ENCODE data around the gene DGKI. TPM values are rescaled to one million over a fixed set of nuclear protein-coding genes. Genes with fewer than 3 reads are reported as not detected.

Gene DGKI
- polyA plus RNA-seq, 4 donors, result 0.35 to 0.54 TPM; not detected in 2

DNA sequence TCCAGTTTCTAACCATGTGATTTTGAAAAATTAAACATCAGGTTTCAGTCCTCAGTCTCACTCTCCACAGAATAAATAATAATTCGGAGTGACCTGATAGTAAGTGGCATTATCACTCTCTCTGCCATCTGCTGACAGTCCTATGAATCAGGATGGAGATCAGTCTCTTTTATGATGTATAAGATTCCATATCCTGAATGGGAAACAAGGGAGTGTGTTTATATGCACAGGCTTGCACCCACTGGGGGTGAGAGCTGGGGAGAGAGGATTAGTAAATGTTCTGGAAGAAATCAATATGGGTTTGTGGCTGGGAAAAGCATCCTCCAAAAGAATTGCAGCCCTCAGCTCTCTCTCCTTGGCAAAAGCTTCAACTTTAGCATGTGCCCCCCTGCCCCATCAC, 45.3 kb downstream of the DGKI start:
- no peak overlapping the region for H3K27ac ChIP-seq (ENCODE audit: low read depth in 1 of 3, low read length in 2 of 3)
- no peaks in the 10 kb centered on the region for H3K9me3 ChIP-seq (ENCODE audit: control insufficient read depth in 2 of 2, insufficient read depth in 1 of 2, low read depth in 1 of 2, low read length in 1 of 2)
- FAIRE-seq (no peak), DNase-seq (no peak)
- peaks cover 0 to 2% (median 2%) of the 10 kb centered on the region in 3 donors for H3K27me3 ChIP-seq (ENCODE audit: control insufficient read depth in 3 of 3, insufficient read depth in 3 of 3, low read length in 3 of 3)
- WGBS, 3 donors, result 63 to 72% (median 65%) methylated on average over 1 of the region's 1 CpG
- H3K36me3 ChIP-seq (ENCODE audit: control insufficient read depth in 3 of 3, insufficient read depth in 2 of 3, low read depth in 1 of 3, low read length in 3 of 3), result no peaks in the 10 kb centered on the region
- no peak overlapping the region for H3K4me3 ChIP-seq (ENCODE audit: low read depth in 1 of 3, low read length in 3 of 3)
- no peaks in the 10 kb centered on the region for H3K4me1 ChIP-seq (ENCODE audit: control insufficient read depth in 3 of 3, insufficient read depth in 2 of 3, low read depth in 1 of 3, low read length in 2 of 3)

DNA sequence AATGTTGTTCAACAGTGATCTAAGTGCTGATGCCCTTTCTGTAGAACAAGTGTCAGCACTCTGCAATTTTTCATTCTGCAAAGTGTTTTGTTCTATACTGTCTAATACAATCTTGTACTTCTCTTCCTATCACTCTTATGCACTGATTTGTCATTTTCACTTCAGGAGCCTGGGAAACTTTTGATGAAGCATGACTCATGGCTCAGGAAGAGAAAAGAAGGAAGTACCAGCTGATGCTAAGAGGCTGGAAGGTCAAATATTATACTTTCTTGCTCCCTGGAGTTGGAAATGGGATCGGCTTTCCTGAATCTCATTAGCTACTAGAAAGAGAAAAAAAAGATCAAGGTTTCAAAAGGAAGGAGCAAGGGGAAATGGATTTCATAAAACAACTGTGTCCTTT, 45.8 kb downstream of the DGKI start:
- Histone ChIP-seq H3K9me3 (ENCODE audit: control insufficient read depth in 2 of 2, insufficient read depth in 1 of 2, low read depth in 1 of 2, low read length in 1 of 2) (peaks cover 0 to 3% of the 10 kb centered on the region in 2 donors), H3K4me3 (ENCODE audit: low read depth in 1 of 3, low read length in 3 of 3) (no peak overlapping the region), H3K36me3 (ENCODE audit: control insufficient read depth in 3 of 3, insufficient read depth in 2 of 3, low read depth in 1 of 3, low read length in 3 of 3) (no peaks in the 10 kb centered on the region), H3K4me1 (ENCODE audit: control insufficient read depth in 3 of 3, insufficient read depth in 2 of 3, low read depth in 1 of 3, low read length in 2 of 3) (no peaks in the 10 kb centered on the region), H3K27me3 (ENCODE audit: control insufficient read depth in 3 of 3, insufficient read depth in 3 of 3, low read length in 3 of 3) (peaks cover 0 to 2% (median 2%) of the 10 kb centered on the region in 3 donors), H3K27ac (ENCODE audit: low read depth in 1 of 3, low read length in 2 of 3) (no peak overlapping the region)
- 54 to 61% (median 60%) methylated on average over 1 of the region's 1 CpG for WGBS, 3 donors
- FAIRE-seq, result no peak
- DNase-seq, result no peak

DNA sequence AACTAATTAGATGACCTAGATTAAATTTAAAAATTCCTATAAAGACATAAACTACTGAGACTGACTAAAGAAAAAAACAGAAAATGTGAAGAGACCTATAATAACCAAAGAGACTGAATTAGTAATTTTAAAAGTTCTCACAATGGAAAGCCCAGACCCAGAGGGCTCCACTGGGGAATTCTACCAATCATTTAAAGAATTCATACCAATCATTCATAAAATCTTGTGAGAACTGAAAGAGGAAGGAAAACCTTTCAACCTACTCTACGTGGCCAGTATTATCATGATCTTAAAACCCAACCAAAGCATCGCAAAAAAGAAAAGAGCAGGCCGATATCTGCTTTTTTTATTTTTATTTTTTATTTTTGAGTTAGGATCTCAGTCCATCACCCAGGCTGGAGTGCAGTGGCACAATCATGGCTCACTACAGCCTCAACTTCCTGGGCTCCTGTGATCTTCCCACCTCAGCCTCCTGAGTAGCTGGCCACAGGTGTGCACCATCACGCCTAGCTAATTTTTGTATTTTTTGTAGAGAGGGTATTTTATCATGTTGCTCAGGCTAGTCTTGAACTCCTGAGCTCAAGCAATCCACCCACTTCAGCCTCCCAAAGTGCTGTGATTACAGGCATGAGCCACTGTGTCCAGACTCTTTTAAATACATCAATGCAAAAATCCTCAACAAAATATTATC, 48.6 kb downstream of the DGKI start:
- Histone ChIP-seq H3K4me1 (ENCODE audit: control insufficient read depth in 3 of 3, insufficient read depth in 2 of 3, low read depth in 1 of 3, low read length in 2 of 3) (no peaks in the 10 kb centered on the region), H3K9me3 (ENCODE audit: control insufficient read depth in 2 of 2, insufficient read depth in 1 of 2, low read depth in 1 of 2, low read length in 1 of 2) (peaks cover 0 to 3% of the 10 kb centered on the region in 2 donors), H3K27ac (ENCODE audit: low read depth in 1 of 3, low read length in 2 of 3) (no peak overlapping the region), H3K27me3 (ENCODE audit: control insufficient read depth in 3 of 3, insufficient read depth in 3 of 3, low read length in 3 of 3) (no peaks in the 10 kb centered on the region), H3K4me3 (ENCODE audit: low read depth in 1 of 3, low read length in 3 of 3) (no peak overlapping the region), H3K36me3 (ENCODE audit: control insufficient read depth in 3 of 3, insufficient read depth in 2 of 3, low read depth in 1 of 3, low read length in 3 of 3) (no peaks in the 10 kb centered on the region)
- no peak for FAIRE-seq
- DNase-seq, result no peak
- WGBS, 3 donors, result 79 to 82% (median 82%) methylated on average over 4 of the region's 4 CpGs

DNA sequence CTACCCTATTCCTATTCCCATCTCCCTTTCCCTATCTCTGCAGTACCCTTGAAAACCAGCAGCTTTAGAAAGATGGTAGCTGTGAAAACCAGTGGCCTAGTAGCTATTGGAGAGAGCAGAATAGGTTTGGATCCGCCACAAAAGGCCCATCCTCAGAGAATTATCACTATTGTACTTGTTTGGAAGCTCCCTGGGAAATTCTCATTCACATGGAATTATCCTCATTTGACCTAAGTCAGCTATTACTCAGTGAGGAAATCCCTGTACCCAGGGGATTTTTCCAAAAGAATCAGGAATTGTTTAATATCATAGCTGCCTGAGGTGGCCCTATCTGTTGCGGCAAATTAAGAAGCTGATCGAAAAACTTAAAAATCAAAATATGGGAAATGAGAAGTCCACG, 51.6 kb downstream of the DGKI start:
- WGBS, 3 donors, result 80 to 91% (median 80%) methylated on average over 4 of the region's 4 CpGs
- Histone ChIP-seq H3K4me1 (ENCODE audit: control insufficient read depth in 3 of 3, insufficient read depth in 2 of 3, low read depth in 1 of 3, low read length in 2 of 3) (no peaks in the 10 kb centered on the region), H3K9me3 (ENCODE audit: control insufficient read depth in 2 of 2, insufficient read depth in 1 of 2, low read depth in 1 of 2, low read length in 1 of 2) (peaks cover 0 to 3% of the 10 kb centered on the region in 2 donors), H3K36me3 (ENCODE audit: control insufficient read depth in 3 of 3, insufficient read depth in 2 of 3, low read depth in 1 of 3, low read length in 3 of 3) (no peaks in the 10 kb centered on the region), H3K27ac (ENCODE audit: low read depth in 1 of 3, low read length in 2 of 3) (no peak overlapping the region), H3K4me3 (ENCODE audit: low read depth in 1 of 3, low read length in 3 of 3) (no peak overlapping the region), H3K27me3 (ENCODE audit: control insufficient read depth in 3 of 3, insufficient read depth in 3 of 3, low read length in 3 of 3) (no peaks in the 10 kb centered on the region)
- no peak for DNase-seq
- no peak for FAIRE-seq

DNA sequence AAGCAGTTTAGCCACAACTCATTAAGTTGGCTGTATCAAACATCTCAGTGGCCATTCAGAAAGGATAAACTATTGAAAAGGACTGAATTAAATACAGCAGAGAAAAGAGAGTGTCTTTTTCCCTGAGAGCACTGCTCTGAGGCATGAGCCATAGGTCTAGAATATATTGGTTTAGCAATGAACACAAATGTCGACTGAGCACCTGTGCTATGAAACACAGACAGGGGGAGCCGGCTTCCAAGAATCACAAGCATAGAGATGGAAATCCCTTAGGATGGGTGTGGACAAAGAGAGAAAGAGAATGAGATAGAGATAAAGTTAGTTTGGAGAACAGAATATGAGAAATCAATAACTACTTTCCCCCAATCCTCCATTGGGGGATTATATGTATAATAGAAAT, 54.8 kb downstream of the DGKI start:
- FAIRE-seq, result no peak
- 33 to 75% (median 73%) methylated on average over 2 of the region's 2 CpGs for WGBS, 3 donors

DNA sequence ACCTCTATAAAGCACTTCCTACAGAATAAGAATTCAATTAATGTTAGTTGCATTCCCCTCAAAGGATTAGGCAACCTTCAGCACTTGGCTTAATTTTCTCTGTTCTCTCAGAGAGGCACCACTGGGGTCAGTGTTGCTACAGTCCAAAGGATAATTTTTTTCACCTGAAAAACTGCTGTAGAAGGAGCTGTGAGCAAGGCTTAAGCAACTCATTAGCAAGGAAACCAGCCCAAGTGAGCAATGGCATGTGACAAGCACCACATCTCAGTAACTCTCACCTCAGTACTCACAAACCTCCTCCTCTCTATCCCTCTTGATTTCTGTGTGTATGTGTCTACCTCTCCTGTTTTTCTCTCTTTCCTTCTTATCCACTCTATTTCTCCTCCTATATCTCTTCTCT, 55.9 kb downstream of the DGKI start:
- Histone ChIP-seq H3K9me3 (ENCODE audit: control insufficient read depth in 2 of 2, insufficient read depth in 1 of 2, low read depth in 1 of 2, low read length in 1 of 2) (no peaks in the 10 kb centered on the region), H3K27me3 (ENCODE audit: control insufficient read depth in 3 of 3, insufficient read depth in 3 of 3, low read length in 3 of 3) (no peaks in the 10 kb centered on the region), H3K27ac (ENCODE audit: low read depth in 1 of 3, low read length in 2 of 3) (no peak overlapping the region), H3K4me3 (ENCODE audit: low read depth in 1 of 3, low read length in 3 of 3) (no peak overlapping the region), H3K36me3 (ENCODE audit: control insufficient read depth in 3 of 3, insufficient read depth in 2 of 3, low read depth in 1 of 3, low read length in 3 of 3) (no peaks in the 10 kb centered on the region), H3K4me1 (ENCODE audit: control insufficient read depth in 3 of 3, insufficient read depth in 2 of 3, low read depth in 1 of 3, low read length in 2 of 3) (no peaks in the 10 kb centered on the region)
- FAIRE-seq (no peak), DNase-seq (no peak)

More for the DNA sequence above, 54.8 kb downstream of the DGKI start:
- Histone ChIP-seq H3K27ac (ENCODE audit: low read depth in 1 of 3, low read length in 2 of 3) (no peak overlapping the region), H3K36me3 (ENCODE audit: control insufficient read depth in 3 of 3, insufficient read depth in 2 of 3, low read depth in 1 of 3, low read length in 3 of 3) (no peaks in the 10 kb centered on the region), H3K4me3 (ENCODE audit: low read depth in 1 of 3, low read length in 3 of 3) (no peak overlapping the region), H3K27me3 (ENCODE audit: control insufficient read depth in 3 of 3, insufficient read depth in 3 of 3, low read length in 3 of 3) (no peaks in the 10 kb centered on the region), H3K4me1 (ENCODE audit: control insufficient read depth in 3 of 3, insufficient read depth in 2 of 3, low read depth in 1 of 3, low read length in 2 of 3) (no peaks in the 10 kb centered on the region), H3K9me3 (ENCODE audit: control insufficient read depth in 2 of 2, insufficient read depth in 1 of 2, low read depth in 1 of 2, low read length in 1 of 2) (peaks cover 0 to 3% of the 10 kb centered on the region in 2 donors)
- DNase-seq, result no peak

DNA sequence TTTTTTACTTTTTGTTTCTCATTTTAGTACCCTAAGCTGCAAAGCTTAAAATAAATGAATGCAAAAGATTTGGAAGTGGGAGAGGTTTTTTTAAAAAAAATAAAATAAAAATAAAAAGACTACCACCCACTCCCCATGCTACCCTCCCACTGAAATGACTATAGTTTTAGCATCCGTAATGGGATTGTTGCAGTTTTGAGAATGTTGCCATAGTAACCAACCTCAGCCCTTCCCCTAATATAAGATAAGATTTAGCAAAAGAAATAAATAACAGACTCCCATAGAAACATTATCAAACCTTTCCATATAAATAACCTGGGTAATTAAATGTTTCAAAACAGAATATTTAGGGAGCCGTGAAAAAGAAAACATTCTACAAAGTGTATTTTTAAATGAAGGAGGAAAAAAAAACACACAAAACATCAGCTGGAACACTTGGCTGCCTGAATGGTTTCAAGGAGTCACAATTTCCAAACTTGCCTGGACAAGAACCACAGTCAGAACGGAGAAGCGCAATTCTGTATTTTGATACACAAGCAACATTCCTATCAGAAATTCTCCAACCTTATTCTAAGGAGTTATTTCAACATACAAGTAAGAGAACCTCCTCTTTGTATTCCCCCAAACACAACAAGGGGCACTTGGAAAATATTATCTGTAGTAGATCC, 57.4 kb downstream of the DGKI start:
- H3K27ac ChIP-seq (ENCODE audit: low read depth in 1 of 3, low read length in 2 of 3), result no peak overlapping the region
- WGBS, 3 donors, result 72 to 86% (median 86%) methylated on average over 4 of the region's 4 CpGs
- H3K36me3 ChIP-seq (ENCODE audit: control insufficient read depth in 3 of 3, insufficient read depth in 2 of 3, low read depth in 1 of 3, low read length in 3 of 3), result no peaks in the 10 kb centered on the region
- no peaks in the 10 kb centered on the region for H3K27me3 ChIP-seq (ENCODE audit: control insufficient read depth in 3 of 3, insufficient read depth in 3 of 3, low read length in 3 of 3)
- DNase-seq, result no peak
- no peaks in the 10 kb centered on the region for H3K9me3 ChIP-seq (ENCODE audit: control insufficient read depth in 2 of 2, insufficient read depth in 1 of 2, low read depth in 1 of 2, low read length in 1 of 2)
- H3K4me1 ChIP-seq (ENCODE audit: control insufficient read depth in 3 of 3, insufficient read depth in 2 of 3, low read depth in 1 of 3, low read length in 2 of 3), result no peaks in the 10 kb centered on the region
- no peak for FAIRE-seq
- no peak overlapping the region for H3K4me3 ChIP-seq (ENCODE audit: low read depth in 1 of 3, low read length in 3 of 3)

DNA sequence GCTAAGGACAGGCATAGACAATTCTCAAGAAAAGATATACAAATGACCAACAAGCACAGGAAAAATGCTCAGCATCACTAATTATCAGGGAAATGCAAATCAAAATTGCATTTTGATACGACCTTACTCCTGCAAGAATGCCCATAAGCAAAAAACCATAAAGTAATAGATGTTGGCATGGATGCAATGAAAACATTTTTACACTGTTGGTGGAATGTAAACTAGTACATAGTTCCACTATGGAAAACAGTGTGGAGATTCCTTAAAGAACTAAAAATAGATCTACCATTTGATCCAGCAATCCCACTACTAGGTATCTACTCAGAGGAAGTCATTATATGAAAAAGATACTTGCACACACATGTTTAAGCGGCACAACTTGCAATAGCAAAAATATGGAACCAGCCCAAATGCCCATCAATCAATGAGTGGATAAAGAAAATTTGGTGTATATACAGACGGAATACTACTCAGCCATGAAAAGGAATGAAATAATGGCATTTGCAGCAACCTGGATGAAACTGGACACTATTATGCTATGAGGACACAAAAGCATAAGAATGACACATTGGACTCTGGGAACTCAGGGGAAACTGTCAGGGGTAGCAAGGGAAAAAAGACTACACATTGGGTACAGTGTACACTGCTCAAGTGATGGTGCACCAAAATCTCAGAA, 59.3 kb downstream of the DGKI start:
- Histone ChIP-seq H3K27ac (ENCODE audit: low read depth in 1 of 3, low read length in 2 of 3) (no peak overlapping the region), H3K4me3 (ENCODE audit: low read depth in 1 of 3, low read length in 3 of 3) (no peak overlapping the region), H3K36me3 (ENCODE audit: control insufficient read depth in 3 of 3, insufficient read depth in 2 of 3, low read depth in 1 of 3, low read length in 3 of 3) (no peaks in the 10 kb centered on the region), H3K4me1 (ENCODE audit: control insufficient read depth in 3 of 3, insufficient read depth in 2 of 3, low read depth in 1 of 3, low read length in 2 of 3) (no peaks in the 10 kb centered on the region), H3K9me3 (ENCODE audit: control insufficient read depth in 2 of 2, insufficient read depth in 1 of 2, low read depth in 1 of 2, low read length in 1 of 2) (no peaks in the 10 kb centered on the region), H3K27me3 (ENCODE audit: control insufficient read depth in 3 of 3, insufficient read depth in 3 of 3, low read length in 3 of 3) (no peaks in the 10 kb centered on the region)
- WGBS, 3 donors, result 57 to 59% (median 58%) methylated on average over 3 of the region's 3 CpGs
- no peak for DNase-seq
- no peak for FAIRE-seq
